Measurements from ENCODE around the gene HOXA3.

Gene HOXA3

GRCh38 chr7:27125986-27126394, 26.4 kb downstream of the HOXA3 start:
- no peaks in the 10 kb centered on the region for H3K79me2 ChIP-seq (ENCODE audit: low read length)
- no peak overlapping the region for H3K27ac ChIP-seq (ENCODE audit: low read length)
- H3K4me3 ChIP-seq (ENCODE audit: low read length), result no peak overlapping the region
- H2AFZ ChIP-seq (ENCODE audit: low read length), result no peak overlapping the region
- H3F3A ChIP-seq (ENCODE audit: insufficient read depth, low read length), result no peaks in the 10 kb centered on the region
- H4K20me1 ChIP-seq (ENCODE audit: insufficient read depth, low read length), result no peaks in the 10 kb centered on the region
- H3K9ac ChIP-seq (ENCODE audit: low read length), result no peak overlapping the region
- TF ChIP-seq EZH2 (optimal IDR thresholded peaks at IDR 0.05; ENCODE audit: low read depth, low read length) (no peak), CTCF (IDR thresholded peaks at IDR 0.05; ENCODE audit: low read length) (no peak), EZH2phosphoT487 (IDR thresholded peaks at IDR 0.05; ENCODE audit: low read length) (no peak)
- H3K9me3 ChIP-seq (replicated peaks; ENCODE audit: insufficient read depth, low read length), result no peaks in the 10 kb centered on the region
- H3K9me2 ChIP-seq (replicated peaks; ENCODE audit: insufficient read depth, low read length), result no peaks in the 10 kb centered on the region
- H3K4me1 ChIP-seq (ENCODE audit: low read length), result no peaks in the 10 kb centered on the region
- no peak overlapping the region for H3K4me2 ChIP-seq (ENCODE audit: low read depth, low read length)
- DNase-seq, result no peak
- H3K36me3 ChIP-seq (replicated peaks; ENCODE audit: insufficient read depth, low read length), result no peaks in the 10 kb centered on the region
- 0 out of 2 replicates have a peak, but pooled peaks cover 6% of the 10 kb centered on the region for H3K27me3 ChIP-seq (replicated peaks; ENCODE audit: insufficient read depth, low read length)

GRCh38 chr7:27124902-27125689, 27.3 kb downstream of the HOXA3 start:
- Histone ChIP-seq H3K27ac (ENCODE audit: low read length) (no peak overlapping the region), H3K36me3 (replicated peaks; ENCODE audit: insufficient read depth, low read length) (no peaks in the 10 kb centered on the region), H3K79me2 (ENCODE audit: low read length) (no peaks in the 10 kb centered on the region), H3K4me1 (ENCODE audit: low read length) (no peaks in the 10 kb centered on the region), H3K4me2 (ENCODE audit: low read depth, low read length) (no peak overlapping the region), H3K9me2 (replicated peaks; ENCODE audit: insufficient read depth, low read length) (no peaks in the 10 kb centered on the region), H3K4me3 (ENCODE audit: low read length) (no peak overlapping the region), H3K9ac (ENCODE audit: low read length) (no peak overlapping the region), H3K27me3 (replicated peaks; ENCODE audit: insufficient read depth, low read length) (0 out of 2 replicates have a peak, but pooled peaks cover 6% of the 10 kb centered on the region), H4K20me1 (ENCODE audit: insufficient read depth, low read length) (no peaks in the 10 kb centered on the region), H3F3A (ENCODE audit: insufficient read depth, low read length) (no peaks in the 10 kb centered on the region), H3K9me3 (replicated peaks; ENCODE audit: insufficient read depth, low read length) (no peaks in the 10 kb centered on the region), H2AFZ (ENCODE audit: low read length) (no peak overlapping the region)
- TF ChIP-seq EZH2phosphoT487 (IDR thresholded peaks at IDR 0.05; ENCODE audit: low read length), result no peak
- no peak for TF ChIP-seq EZH2 (optimal IDR thresholded peaks at IDR 0.05; ENCODE audit: low read depth, low read length)
- no peak for TF ChIP-seq CTCF (IDR thresholded peaks at IDR 0.05; ENCODE audit: low read length)
- DNase-seq, result no peak

- Histone ChIP-seq H3K79me2 (ENCODE audit: low read length) (no peaks in the 10 kb centered on the region), H3F3A (ENCODE audit: insufficient read depth, low read length) (no peaks in the 10 kb centered on the region), H3K27me3 (replicated peaks; ENCODE audit: insufficient read depth, low read length) (peaks cover 6% of the 10 kb centered on the region; the same call in 1 of the 2 replicates), H3K4me3 (ENCODE audit: low read length) (no peak overlapping the region), H4K20me1 (ENCODE audit: insufficient read depth, low read length) (no peaks in the 10 kb centered on the region), H3K9me3 (replicated peaks; ENCODE audit: insufficient read depth, low read length) (no peaks in the 10 kb centered on the region), H2AFZ (ENCODE audit: low read length) (no peak overlapping the region), H3K27ac (ENCODE audit: low read length) (no peak overlapping the region), H3K36me3 (replicated peaks; ENCODE audit: insufficient read depth, low read length) (no peaks in the 10 kb centered on the region), H3K9me2 (replicated peaks; ENCODE audit: insufficient read depth, low read length) (no peaks in the 10 kb centered on the region), H3K4me2 (ENCODE audit: low read depth, low read length) (no peak overlapping the region), H3K4me1 (ENCODE audit: low read length) (no peaks in the 10 kb centered on the region), H3K9ac (ENCODE audit: low read length) (no peak overlapping the region)
- no peak for DNase-seq
- TF ChIP-seq EZH2phosphoT487 (IDR thresholded peaks at IDR 0.05; ENCODE audit: low read length) (no peak), EZH2 (optimal IDR thresholded peaks at IDR 0.05; ENCODE audit: low read depth, low read length) (no peak), CTCF (IDR thresholded peaks at IDR 0.05; ENCODE audit: low read length) (no peak)
Measured at GRCh38 chr7:27124096-27124901, 28.1 kb downstream of the HOXA3 start.

Measured in MM.1S (cell line).